ENCODE data around the gene ZFHX2. TPM values are rescaled to one million over a fixed set of nuclear protein-coding genes. Genes with fewer than 3 reads are reported as not detected.

The ZFHX2 gene
- total and polyA plus RNA-seq, 2 of the 13 experiments (the other 11 are each of a cell fraction or from before 2014, with no cell fraction given), result 0.17 to 0.44 TPM

DNA sequence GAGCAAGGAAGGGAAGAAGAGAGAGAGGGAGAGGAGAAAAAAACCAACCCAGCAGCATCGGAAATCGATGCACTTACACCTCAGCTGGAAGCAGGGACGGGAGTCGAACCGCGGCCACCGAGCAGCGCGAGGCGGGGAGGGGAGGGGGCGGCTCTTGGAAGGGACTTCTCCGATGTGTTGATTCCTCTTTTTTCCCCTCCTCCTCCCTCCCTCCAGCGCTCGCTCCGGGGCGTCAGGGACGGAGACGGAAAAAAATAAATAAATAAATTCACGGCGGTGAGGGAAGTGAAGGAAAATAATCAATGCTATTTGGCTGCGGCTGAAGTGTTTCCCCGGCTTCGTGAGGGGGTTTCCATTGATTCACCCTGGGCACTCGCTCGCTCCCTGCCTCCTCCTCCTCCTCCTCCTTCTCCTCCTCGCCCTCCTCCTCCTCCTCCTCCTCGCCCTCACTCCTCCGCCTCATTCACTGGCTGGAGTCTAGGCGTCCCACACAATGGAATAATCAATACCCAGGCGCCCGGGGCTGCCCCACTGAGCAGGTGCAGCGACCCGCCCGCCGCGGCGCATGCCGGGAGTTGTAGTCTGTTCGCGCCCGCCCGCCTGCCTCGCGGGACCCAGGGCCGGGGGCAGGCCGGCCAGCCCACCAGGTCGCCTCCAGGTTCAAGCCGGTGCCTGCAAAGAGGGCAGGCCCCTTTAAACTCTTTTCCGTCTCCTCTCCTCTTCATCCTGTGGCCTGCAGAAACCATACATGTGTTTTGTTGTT is at the start of gene ZFHX2 (continued):
- TF ChIP-seq MNT (IDR thresholded peaks at IDR 0.05) (0 out of 2 replicates have a peak, but pooled peaks have one; percentile 7), ZNF639 (CRISPR knock-in tag; conservative IDR thresholded peaks at IDR 0.05) (peak; percentile 70), ZNF891 (CRISPR knock-in tag; IDR thresholded peaks at IDR 0.05) (no peak; the same call in 1 of the 2 replicates), ZNF614 (CRISPR knock-in tag; IDR thresholded peaks at IDR 0.05; ENCODE audit: borderline replicate concordance) (0 out of 2 replicates have a peak, but pooled peaks have one; percentile 66), HHEX (CRISPR knock-in tag; IDR thresholded peaks at IDR 0.05) (0 out of 2 replicates have a peak, but pooled peaks have one; percentile 17), ZKSCAN8 (CRISPR knock-in tag; IDR thresholded peaks at IDR 0.05; ENCODE audit: borderline replicate concordance) (peak; percentile 48; the same call in 1 of the 2 replicates), MAX (IDR thresholded peaks at IDR 0.05) (no peak), ZNF33B (CRISPR knock-in tag; IDR thresholded peaks at IDR 0.05) (peak; percentile 16; the same call in 1 of the 2 replicates), NR0B2 (CRISPR knock-in tag; IDR thresholded peaks at IDR 0.05) (peak; percentile 54; the same call in 1 of the 2 replicates), TBX2 (CRISPR knock-in tag; IDR thresholded peaks at IDR 0.05; ENCODE audit: borderline replicate concordance) (peak; percentile 90), BORCS8-MEF2B (CRISPR knock-in tag; IDR thresholded peaks at IDR 0.05) (no peak; the same call in none of the 2 replicates), SMAD9 (CRISPR knock-in tag; IDR thresholded peaks at IDR 0.05) (peak; percentile 57; the same call in 1 of the 2 replicates), ZIK1 (CRISPR knock-in tag; IDR thresholded peaks at IDR 0.05; ENCODE audit: borderline replicate concordance, low read depth) (peak; percentile 17; the same call in 1 of the 2 replicates), ZNF33A (CRISPR knock-in tag; IDR thresholded peaks at IDR 0.05; ENCODE audit: borderline replicate concordance) (0 out of 2 replicates have a peak, but pooled peaks have one; percentile 66), NCOA1 (CRISPR knock-in tag; IDR thresholded peaks at IDR 0.05) (0 out of 2 replicates have a peak, but pooled peaks have one; percentile 24), SKI (IDR thresholded peaks at IDR 0.05; ENCODE audit: partially characterized antibody) (peak; percentile 75)
- TF ChIP-seq, protein P1, sequence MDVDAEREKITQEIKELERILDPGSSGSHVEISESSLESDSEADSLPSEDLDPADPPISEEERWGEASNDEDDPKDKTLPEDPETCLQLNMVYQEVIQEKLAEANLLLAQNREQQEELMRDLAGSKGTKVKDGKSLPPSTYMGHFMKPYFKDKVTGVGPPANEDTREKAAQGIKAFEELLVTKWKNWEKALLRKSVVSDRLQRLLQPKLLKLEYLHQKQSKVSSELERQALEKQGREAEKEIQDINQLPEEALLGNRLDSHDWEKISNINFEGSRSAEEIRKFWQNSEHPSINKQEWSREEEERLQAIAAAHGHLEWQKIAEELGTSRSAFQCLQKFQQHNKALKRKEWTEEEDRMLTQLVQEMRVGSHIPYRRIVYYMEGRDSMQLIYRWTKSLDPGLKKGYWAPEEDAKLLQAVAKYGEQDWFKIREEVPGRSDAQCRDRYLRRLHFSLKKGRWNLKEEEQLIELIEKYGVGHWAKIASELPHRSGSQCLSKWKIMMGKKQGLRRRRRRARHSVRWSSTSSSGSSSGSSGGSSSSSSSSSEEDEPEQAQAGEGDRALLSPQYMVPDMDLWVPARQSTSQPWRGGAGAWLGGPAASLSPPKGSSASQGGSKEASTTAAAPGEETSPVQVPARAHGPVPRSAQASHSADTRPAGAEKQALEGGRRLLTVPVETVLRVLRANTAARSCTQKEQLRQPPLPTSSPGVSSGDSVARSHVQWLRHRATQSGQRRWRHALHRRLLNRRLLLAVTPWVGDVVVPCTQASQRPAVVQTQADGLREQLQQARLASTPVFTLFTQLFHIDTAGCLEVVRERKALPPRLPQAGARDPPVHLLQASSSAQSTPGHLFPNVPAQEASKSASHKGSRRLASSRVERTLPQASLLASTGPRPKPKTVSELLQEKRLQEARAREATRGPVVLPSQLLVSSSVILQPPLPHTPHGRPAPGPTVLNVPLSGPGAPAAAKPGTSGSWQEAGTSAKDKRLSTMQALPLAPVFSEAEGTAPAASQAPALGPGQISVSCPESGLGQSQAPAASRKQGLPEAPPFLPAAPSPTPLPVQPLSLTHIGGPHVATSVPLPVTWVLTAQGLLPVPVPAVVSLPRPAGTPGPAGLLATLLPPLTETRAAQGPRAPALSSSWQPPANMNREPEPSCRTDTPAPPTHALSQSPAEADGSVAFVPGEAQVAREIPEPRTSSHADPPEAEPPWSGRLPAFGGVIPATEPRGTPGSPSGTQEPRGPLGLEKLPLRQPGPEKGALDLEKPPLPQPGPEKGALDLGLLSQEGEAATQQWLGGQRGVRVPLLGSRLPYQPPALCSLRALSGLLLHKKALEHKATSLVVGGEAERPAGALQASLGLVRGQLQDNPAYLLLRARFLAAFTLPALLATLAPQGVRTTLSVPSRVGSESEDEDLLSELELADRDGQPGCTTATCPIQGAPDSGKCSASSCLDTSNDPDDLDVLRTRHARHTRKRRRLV (CRISPR knock-in tag; IDR thresholded peaks at IDR 0.05), result peak; percentile 56; the same call in 1 of the 2 replicates
- TF ChIP-seq, protein P2, sequence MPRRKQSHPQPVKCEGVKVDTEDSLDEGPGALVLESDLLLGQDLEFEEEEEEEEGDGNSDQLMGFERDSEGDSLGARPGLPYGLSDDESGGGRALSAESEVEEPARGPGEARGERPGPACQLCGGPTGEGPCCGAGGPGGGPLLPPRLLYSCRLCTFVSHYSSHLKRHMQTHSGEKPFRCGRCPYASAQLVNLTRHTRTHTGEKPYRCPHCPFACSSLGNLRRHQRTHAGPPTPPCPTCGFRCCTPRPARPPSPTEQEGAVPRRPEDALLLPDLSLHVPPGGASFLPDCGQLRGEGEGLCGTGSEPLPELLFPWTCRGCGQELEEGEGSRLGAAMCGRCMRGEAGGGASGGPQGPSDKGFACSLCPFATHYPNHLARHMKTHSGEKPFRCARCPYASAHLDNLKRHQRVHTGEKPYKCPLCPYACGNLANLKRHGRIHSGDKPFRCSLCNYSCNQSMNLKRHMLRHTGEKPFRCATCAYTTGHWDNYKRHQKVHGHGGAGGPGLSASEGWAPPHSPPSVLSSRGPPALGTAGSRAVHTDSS (CRISPR knock-in tag; conservative IDR thresholded peaks at IDR 0.05), result peak; percentile 83; the same call in 1 of the 2 replicates

Data from HepG2 (cell line).